Measurements from ENCODE around the gene PCDHA4.
"Not testable (repeated sequence)": the region's sequence is repeated elsewhere in the genome, so short reads cannot be mapped to it uniquely, and the experiment has no call there.

DNA sequence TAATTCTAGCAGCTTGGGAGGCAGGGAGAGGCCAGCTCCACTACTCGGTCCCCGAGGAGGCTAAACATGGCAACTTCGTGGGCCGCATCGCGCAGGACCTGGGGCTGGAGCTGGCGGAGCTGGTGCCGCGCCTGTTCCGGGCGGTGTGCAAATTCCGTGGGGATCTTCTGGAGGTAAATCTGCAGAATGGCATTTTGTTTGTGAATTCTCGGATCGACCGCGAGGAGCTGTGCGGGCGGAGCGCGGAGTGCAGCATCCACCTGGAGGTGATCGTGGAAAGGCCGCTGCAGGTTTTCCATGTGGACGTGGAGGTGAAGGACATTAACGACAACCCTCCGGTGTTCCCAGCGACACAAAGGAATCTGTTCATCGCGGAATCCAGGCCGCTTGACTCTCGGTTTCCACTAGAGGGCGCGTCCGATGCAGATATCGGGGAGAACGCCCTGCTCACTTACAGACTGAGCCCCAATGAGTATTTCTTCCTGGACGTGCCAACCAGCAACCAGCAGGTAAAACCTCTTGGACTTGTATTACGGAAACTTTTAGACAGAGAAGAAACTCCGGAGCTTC is 27.7 kb downstream of the PCDHA4 start:
- TF ChIP-seq MXD4 (CRISPR knock-in tag; IDR thresholded peaks at IDR 0.05; ENCODE audit: borderline replicate concordance); SP1 (CRISPR knock-in tag; conservative IDR thresholded peaks at IDR 0.05); CTCF (IDR thresholded peaks at IDR 0.05); TEAD4 (CRISPR knock-in tag; IDR thresholded peaks at IDR 0.05); OVOL2 (CRISPR knock-in tag; IDR thresholded peaks at IDR 0.05; ENCODE audit: borderline replicate concordance); ZNF425 (CRISPR knock-in tag; conservative IDR thresholded peaks at IDR 0.05); SOX15 (CRISPR knock-in tag; IDR thresholded peaks at IDR 0.05): not testable (repeated sequence)
- TF ChIP-seq, protein P1, sequence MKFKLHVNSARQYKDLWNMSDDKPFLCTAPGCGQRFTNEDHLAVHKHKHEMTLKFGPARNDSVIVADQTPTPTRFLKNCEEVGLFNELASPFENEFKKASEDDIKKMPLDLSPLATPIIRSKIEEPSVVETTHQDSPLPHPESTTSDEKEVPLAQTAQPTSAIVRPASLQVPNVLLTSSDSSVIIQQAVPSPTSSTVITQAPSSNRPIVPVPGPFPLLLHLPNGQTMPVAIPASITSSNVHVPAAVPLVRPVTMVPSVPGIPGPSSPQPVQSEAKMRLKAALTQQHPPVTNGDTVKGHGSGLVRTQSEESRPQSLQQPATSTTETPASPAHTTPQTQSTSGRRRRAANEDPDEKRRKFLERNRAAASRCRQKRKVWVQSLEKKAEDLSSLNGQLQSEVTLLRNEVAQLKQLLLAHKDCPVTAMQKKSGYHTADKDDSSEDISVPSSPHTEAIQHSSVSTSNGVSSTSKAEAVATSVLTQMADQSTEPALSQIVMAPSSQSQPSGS (CRISPR knock-in tag; IDR thresholded peaks at IDR 0.05; ENCODE audit: borderline replicate concordance, low read depth): not testable (repeated sequence)

Measured in WTC11 (cell line).